NT2/D1 (cell line): ENCODE measurements around the gene C11orf24.
A peak's percentile ranks its signal among the peaks of the same experiment; 100 is the strongest.

ENCODE experiments used
- DNase-seq: peaks from one replicate; pipeline ENCODE4 v3.0.0-alpha.2; 2011; ENCODE audit warnings: low read depth, low spot score
- H3K27me3 ChIP-seq: 2 replicates; pipeline ENCODE4 v1.6.0; 2011; ENCODE audit warnings: mild to moderate bottlenecking; ENCODE audit not compliant: insufficient read length, insufficient read depth
- H3K36me3 ChIP-seq: 2 replicates; pipeline ENCODE4 v1.6.1; 2011; ENCODE audit warnings: mild to moderate bottlenecking, low read length, mixed read lengths; ENCODE audit not compliant: insufficient read depth, insufficient read length
- H3K4me1 ChIP-seq: 2 replicates; pipeline ENCODE4 v1.5.1; 2011; ENCODE audit not compliant: insufficient read depth, insufficient read length
- H3K4me3 ChIP-seq: 2 replicates; pipeline ENCODE4 v1.5.1; 2011; ENCODE audit warnings: low read depth; ENCODE audit not compliant: insufficient read length
- H3K9ac ChIP-seq: 2 replicates; pipeline ENCODE4 v1.6.0; 2011; ENCODE audit warnings: low read depth; ENCODE audit not compliant: insufficient read length
- H3K9me3 ChIP-seq: 2 replicates; pipeline ENCODE4 v1.5.1; 2011; ENCODE audit warnings: mild to moderate bottlenecking, low read length; ENCODE audit not compliant: insufficient read depth
- SUZ12 ChIP-seq: IDR thresholded peaks from 2 replicates; pipeline ENCODE4 v1.6.1; 2011; ENCODE audit not compliant: insufficient read length, insufficient read depth; ENCODE audit errors: extremely low read depth
- YY1 ChIP-seq: IDR thresholded peaks from 2 replicates; pipeline ENCODE4 v1.6.1; 2011; ENCODE audit not compliant: insufficient read length, insufficient read depth
- ZNF274 ChIP-seq: IDR thresholded peaks from 2 replicates; pipeline ENCODE4 v1.6.1; 2011; ENCODE audit warnings: mild to moderate bottlenecking, low read depth, low read length

C11orf24 gene

GRCh38 chr11:68271781-68272608 is at the start of gene C11orf24:
TSS of gene C11orf24 (minus strand) at chr11:68271973. CDS start at chr11:68263767, 8,206 bp downstream.
- H3K4me1 ChIP-seq: peaks cover 6% of the 10 kb centered on the region
- H3K9me3 ChIP-seq: no peaks in the 10 kb centered on the region
- H3K4me3 ChIP-seq: peak within 1 kb of the TSS; percentile 98
- TF ChIP-seq SUZ12 (no peak), ZNF274 (no peak), YY1 (no peak)
- peak; percentile 92 for DNase-seq
- H3K36me3 ChIP-seq: peaks cover 29% of the 10 kb centered on the region
- peaks cover 2% of the 10 kb centered on the region for H3K27me3 ChIP-seq
- H3K9ac ChIP-seq: peak within 1 kb of the TSS; percentile 99

- Histone ChIP-seq H3K9ac (peak overlapping the region; percentile 17), H3K4me1 (peaks cover 30% of the 10 kb centered on the region), H3K27me3 (peaks cover 8% of the 10 kb centered on the region), H3K4me3 (no peak overlapping the region), H3K9me3 (peaks cover 10% of the 10 kb centered on the region), H3K36me3 (peaks cover 4% of the 10 kb centered on the region)
- TF ChIP-seq ZNF274 (no peak), SUZ12 (no peak), YY1 (no peak)
- no peak for DNase-seq
These were observed 45.5 kb upstream of the C11orf24 start for GRCh38 chr11:68317147-68317785.

GRCh38 chr11:68315171-68315920 is 43.6 kb upstream of the C11orf24 start:
- peaks cover 13% of the 10 kb centered on the region for H3K27me3 ChIP-seq
- no peak overlapping the region for H3K4me3 ChIP-seq
- H3K9me3 ChIP-seq: peaks cover under 1% of the 10 kb centered on the region; the same call in 1 of the 2 replicates
- no peaks in the 10 kb centered on the region for H3K36me3 ChIP-seq
- no peak for DNase-seq
- H3K9ac ChIP-seq: peak overlapping the region; percentile 69
- TF ChIP-seq SUZ12 (no peak), ZNF274 (no peak), YY1 (no peak)
- H3K4me1 ChIP-seq: peaks cover 29% of the 10 kb centered on the region

- peaks cover 13% of the 10 kb centered on the region for H3K27me3 ChIP-seq
- H3K9me3 ChIP-seq: no peaks in the 10 kb centered on the region
- H3K36me3 ChIP-seq: no peaks in the 10 kb centered on the region
- DNase-seq: no peak
- H3K4me1 ChIP-seq: peaks cover 32% of the 10 kb centered on the region
- peak overlapping the region; percentile 72 for H3K4me3 ChIP-seq
- H3K9ac ChIP-seq: peak overlapping the region; percentile 69
- TF ChIP-seq ZNF274 (no peak), YY1 (no peak), SUZ12 (no peak)
These were observed 42.7 kb upstream of the C11orf24 start for GRCh38 chr11:68314203-68315170.

- no peaks in the 10 kb centered on the region for H3K9me3 ChIP-seq
- peaks cover 13% of the 10 kb centered on the region for H3K27me3 ChIP-seq
- H3K4me1 ChIP-seq: peaks cover 32% of the 10 kb centered on the region
- no peaks in the 10 kb centered on the region for H3K36me3 ChIP-seq
- no peak for DNase-seq
- peak overlapping the region; percentile 69 for H3K9ac ChIP-seq
- TF ChIP-seq YY1 (no peak), SUZ12 (no peak), ZNF274 (no peak)
- peak overlapping the region; percentile 72 for H3K4me3 ChIP-seq
These were observed 41.9 kb upstream of the C11orf24 start for GRCh38 chr11:68313574-68314202.
